ENCODE data around the gene ADA. TPM values are rescaled to one million over a fixed set of nuclear protein-coding genes. Genes with fewer than 3 reads are reported as not detected.
"Not testable (repeated sequence)": the region's sequence is repeated elsewhere in the genome, so short reads cannot be mapped to it uniquely, and the experiment has no call there.

Gene ADA
- polyA plus RNA-seq, result 10 to 100 TPM in 2 of 3 donors, 1 to 10 TPM in 1; 5.8 to 30.0 (median 18.4) TPM

- H3K27ac ChIP-seq (ENCODE audit: low read depth, low read length), result no peak within 1 kb of the TSS
- WGBS, 3 donors, result 0 to 1% (median 1%) methylated on average over 51 to 68 of the region's 68 CpGs
Observed at GRCh38 chr20:44651684-44652423, at the start of gene ADA. TSS of gene ADA (minus strand) at chr20:44651699. CDS start at chr20:44651607, 92 bp downstream.

- no peak overlapping the region for H3K27ac ChIP-seq (ENCODE audit: low read depth, low read length)
- 79 to 96% (median 94%) methylated on average over 11 of the region's 11 CpGs for WGBS, 3 donors
Observed at GRCh38 chr20:44700306-44700705, 48.8 kb upstream of the ADA start.

- no peak overlapping the region for H3K27ac ChIP-seq (ENCODE audit: low read depth, low read length)
- WGBS, 3 donors, result 45 to 72% (median 65%) methylated on average over 3 of the region's 3 CpGs
Observed at GRCh38 chr20:44698351-44698750, 46.9 kb upstream of the ADA start.

GRCh38 chr20:44697041-44697440 is 45.5 kb upstream of the ADA start:
- WGBS, 3 donors, result 89 to 97% (median 94%) methylated on average over 5 of the region's 5 CpGs
- not testable (repeated sequence) for H3K27ac ChIP-seq (ENCODE audit: low read depth, low read length)

GRCh38 chr20:44696315-44696714 is 44.8 kb upstream of the ADA start:
- 71 to 98% (median 95%) methylated on average over 3 of the region's 3 CpGs for WGBS, 3 donors
- H3K27ac ChIP-seq (ENCODE audit: low read depth, low read length), result no peak overlapping the region

GRCh38 chr20:44695674-44696300 is 44.3 kb upstream of the ADA start:
- no peak overlapping the region for H3K27ac ChIP-seq (ENCODE audit: low read depth, low read length)

GRCh38 chr20:44695295-44695673 is 43.8 kb upstream of the ADA start:
- no peak overlapping the region for H3K27ac ChIP-seq (ENCODE audit: low read depth, low read length)
- WGBS, 3 donors, result 41 to 66% (median 50%) methylated on average over 2 of the region's 2 CpGs

- WGBS, 3 donors, result 89 to 94% (median 94%) methylated on average over 4 of the region's 4 CpGs
- no peak overlapping the region for H3K27ac ChIP-seq (ENCODE audit: low read depth, low read length)
Observed at GRCh38 chr20:44694159-44694558, 42.7 kb upstream of the ADA start.

GRCh38 chr20:44693627-44694026 is 42.1 kb upstream of the ADA start:
- no peak overlapping the region for H3K27ac ChIP-seq (ENCODE audit: low read depth, low read length)

GRCh38 chr20:44692932-44693480 is 41.5 kb upstream of the ADA start:
- WGBS, 3 donors, result 33 to 46% (median 36%) methylated on average over 7 of the region's 7 CpGs
- H3K27ac ChIP-seq (ENCODE audit: low read depth, low read length), result no peak overlapping the region

GRCh38 chr20:44691424-44692423 is 40.2 kb upstream of the ADA start:
- no peak overlapping the region for H3K27ac ChIP-seq (ENCODE audit: low read depth, low read length)
- WGBS, 3 donors, result 71 to 81% (median 73%) methylated on average over 7 of the region's 7 CpGs

GRCh38 chr20:44690781-44691423 is 39.4 kb upstream of the ADA start:
- H3K27ac ChIP-seq (ENCODE audit: low read depth, low read length), result no peak overlapping the region
- WGBS, 3 donors, result 70 to 76% (median 76%) methylated on average over 9 of the region's 9 CpGs

GRCh38 chr20:44689809-44690208 is 38.3 kb upstream of the ADA start:
- no peak overlapping the region for H3K27ac ChIP-seq (ENCODE audit: low read depth, low read length)
- 69 to 85% (median 84%) methylated on average over 3 of the region's 3 CpGs for WGBS, 3 donors

GRCh38 chr20:44688053-44688625 is 36.6 kb upstream of the ADA start:
- 47 to 65% (median 58%) methylated on average over 7 of the region's 7 CpGs for WGBS, 3 donors
- H3K27ac ChIP-seq (ENCODE audit: low read depth, low read length), result no peak overlapping the region

GRCh38 chr20:44686934-44687333 is 35.4 kb upstream of the ADA start:
- no peak overlapping the region for H3K27ac ChIP-seq (ENCODE audit: low read depth, low read length)
- 80 to 84% (median 81%) methylated on average over 4 of the region's 4 CpGs for WGBS, 3 donors

- 68 to 79% (median 73%) methylated on average over 6 of the region's 6 CpGs for WGBS, 3 donors
- no peak overlapping the region for H3K27ac ChIP-seq (ENCODE audit: low read depth, low read length)
Observed at GRCh38 chr20:44684047-44684967, 32.8 kb upstream of the ADA start.
